Breast epithelium (tissue), 3 donors: Measurements from ENCODE around the gene SERF1A. TPM values are rescaled to one million over a fixed set of nuclear protein-coding genes. Genes with fewer than 3 reads are reported as not detected.

Experiments used
- total RNA-seq, 3 donors: library from RNA; depleted of rRNA; stranded (reverse); fragments of >200 nt; gene quantifications; one replicate each; pipeline ENCODE4 v1.1.0, GENCODE V29; 2016

SERF1A gene
- total RNA-seq, 3 donors from 2014 or later, result 4.8 to 13.1 (median 6.3) TPM

Other genes with a start within 250 kb of the SERF1A start
- gene SMN1, start 24.4 kb downstream of the SERF1A start, total RNA-seq, result 10 to 100 TPM; 23.7 to 47.5 (median 33.8) TPM
- 10 to 100 TPM; 23.4 to 70.0 (median 37.7) TPM for gene NAIP, start 124.7 kb downstream of the SERF1A start, total RNA-seq
- 10 to 100 TPM; 10.7 to 25.3 (median 23.9) TPM for gene GTF2H2, start 167.0 kb downstream of the SERF1A start, total RNA-seq